Caki2 (cell line): ENCODE measurements around the gene SMYD1. TPM values are rescaled to one million over a fixed set of nuclear protein-coding genes. Genes with fewer than 3 reads are reported as not detected.

Experiments
- DNase-seq: peaks from one replicate; pipeline ENCODE4 v3.0.0-alpha.2; 2015; ENCODE audit warnings: low read depth
- in situ Hi-C: cut with HindIII; loops from 2 replicates; pipeline ENCODE4 v1.10.0; 2016; ENCODE audit warnings: low sequenced_read_pairs, low pct_unique_long_range_greater_than_20kb, mixed read lengths
- total RNA-seq: library from RNA; depleted of rRNA; stranded (reverse); fragments of >200 nt; shearing (Covaris generic); gene quantifications from 2 replicates; pipeline ENCODE4 v1.2.3, GENCODE V29; 2014; ENCODE audit warnings: low replicate concordance; rRNA removed

The SMYD1 gene
- total RNA-seq, 1 experiment from 2014 or later = not detected

DNA sequence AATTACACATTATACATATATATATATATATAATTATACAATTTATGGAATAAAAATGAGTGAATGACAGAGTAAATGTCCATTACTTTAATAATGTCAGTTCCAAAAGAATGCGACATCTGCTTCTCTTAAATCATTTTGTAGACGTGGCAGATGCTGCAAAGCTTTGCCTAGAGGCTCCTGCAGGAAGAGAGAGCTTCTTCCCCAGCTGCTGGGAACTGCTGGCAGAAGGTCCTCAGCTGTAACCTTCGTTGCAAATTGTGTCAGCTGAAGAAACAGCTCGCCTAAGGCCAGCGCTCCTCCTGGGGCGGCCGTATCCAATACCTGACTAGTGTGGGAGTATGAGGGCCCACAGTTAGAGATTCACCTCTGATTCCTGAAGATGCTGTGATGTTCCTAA is 92.9 kb downstream of the SMYD1 start:
- DNase-seq = no peak
- in situ Hi-C loops = no loop called here

DNA sequence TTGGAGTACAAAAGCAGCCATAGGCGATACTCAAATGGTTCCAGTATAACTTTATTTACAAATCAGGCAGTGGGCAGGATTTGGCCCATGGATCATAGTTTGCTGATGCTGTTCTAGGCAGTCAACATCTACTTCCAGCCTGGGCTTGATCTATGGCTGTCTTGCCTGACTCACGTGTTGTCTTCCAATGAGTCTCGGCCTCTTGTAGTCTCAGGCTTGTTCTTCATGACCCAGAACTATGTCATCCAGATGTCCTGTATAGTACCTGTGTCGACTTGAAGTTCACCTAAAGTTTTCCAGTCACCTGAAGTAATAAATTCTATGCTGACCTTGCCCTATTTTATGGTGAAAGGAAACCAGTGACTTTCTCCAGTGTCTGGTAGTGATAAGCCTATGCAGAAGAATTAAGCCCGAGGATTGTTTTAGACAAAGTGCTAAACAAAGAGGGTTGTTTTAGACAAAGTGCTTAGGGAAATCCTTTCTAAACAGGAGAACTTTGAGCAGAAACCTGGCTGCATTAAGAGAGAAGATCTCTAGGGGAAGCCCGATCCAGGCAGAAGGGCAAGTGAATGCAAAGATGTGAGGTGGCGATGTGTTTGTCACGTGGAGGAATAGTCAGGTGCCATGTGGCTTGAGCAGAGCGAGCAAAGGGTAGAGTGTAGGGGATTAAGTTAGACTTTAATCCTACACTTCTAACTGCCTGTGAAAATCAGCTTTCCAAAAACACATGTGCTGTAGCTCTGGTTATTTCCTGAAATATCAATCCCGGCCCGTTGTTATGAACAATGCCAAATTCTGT is 94.0 kb downstream of the SMYD1 start:
- in situ Hi-C loops = no loop called here

More for the DNA sequence above, 94.0 kb downstream of the SMYD1 start:
- DNase-seq = no peak

Other genes with a start within 250 kb of the SMYD1 start
- not detected in 2 replicates for gene RGPD2, start 242.0 kb upstream of the SMYD1 start, total RNA-seq
- gene RNU2-63P, start 51.3 kb upstream of the SMYD1 start, total RNA-seq = not detected in 2 replicates
- 34.5 and 42.9 TPM in 2 replicates for gene KRCC1, start 12.0 kb upstream of the SMYD1 start, total RNA-seq
- gene FABP1, start 60.2 kb downstream of the SMYD1 start, total RNA-seq = not detected in 2 replicates
- gene THNSL2, start 102.5 kb downstream of the SMYD1 start, total RNA-seq = not detected in 2 replicates